Thyroid gland (tissue), 4 donors: Measurements from ENCODE around the gene KRT6C. TPM values are rescaled to one million over a fixed set of nuclear protein-coding genes. Genes with fewer than 3 reads are reported as not detected.

Experiments used
- DNase-seq, 2 donors: peaks; one replicate each; pipeline ENCODE4 v3.0.0-alpha.2; 2019
- H3K27ac ChIP-seq, 3 donors: fragments of 200-600 bp; sonication (generic); 1 replicate in 2 of 3; 2 replicates in 1 of 3; pipeline ENCODE4 v1.5.1; 2016 to 2019; ENCODE audit warnings: mild to moderate bottlenecking in 1 of 3, moderate library complexity in 1 of 3
- H3K27me3 ChIP-seq: fragments of 200-600 bp; sonication (generic); one replicate; pipeline ENCODE4 v1.5.1; 2019
- H3K36me3 ChIP-seq, 2 donors: fragments of 200-600 bp; sonication (generic); one replicate each; pipeline ENCODE4 v1.5.1; 2016 to 2019
- H3K4me1 ChIP-seq, 2 donors: fragments of 200-600 bp; sonication (generic); one replicate each; pipeline ENCODE4 v1.5.1; 2017 to 2019
- H3K4me3 ChIP-seq, 3 donors: fragments of 200-600 bp; sonication (generic); replicated peaks in 1 of 3; 1 replicate in 2 of 3; 2 replicates in 1 of 3; pipeline ENCODE4 v1.5.1; 2016; ENCODE audit warnings: mild to moderate bottlenecking in 1 of 3
- H3K9me3 ChIP-seq: fragments of 200-600 bp; sonication (generic); one replicate; pipeline ENCODE4 v1.5.1; 2017
- POLR2A ChIP-seq, 2 donors: fragments of 450-650 bp; IDR thresholded peaks; one replicate each; pipeline ENCODE4 v1.6.1; 2017; ENCODE audit warnings: antibody characterized with exemption in 2 of 2, mild to moderate bottlenecking in 2 of 2, moderate library complexity in 1 of 2
- WGBS, 2 donors: methylation state at CpG; one replicate each; pipeline ENCODE4 v1.1.5; 2017; 5-methylcytosine and 5-hydroxymethylcytosine counted together
- intact Hi-C: fragments of 100-400 bp; cut with DNase I; formaldehyde crosslinking; loops from one replicate; pipeline ENCODE4 v1.15.1; 2023
- total RNA-seq, 4 donors: library from RNA; depleted of rRNA; stranded (reverse); fragments of >200 nt; gene quantifications; one replicate each; pipeline ENCODE4 v1.2.3, GENCODE V29; 2016
- TF ChIP-seq, protein P1 (sequence below), 6 experiments: fragments of 200-600 bp in 3 of 6; fragments of 450-650 bp in 3 of 6; sonication (generic) in 3 of 6; IDR thresholded peaks; one replicate each; pipeline ENCODE4 v1.5.1; 2016 to 2019; ENCODE audit warnings: antibody characterized with exemption in 6 of 6, mild to moderate bottlenecking in 2 of 6, inconsistent platforms in 1 of 6, moderate library complexity in 1 of 6

The KRT6C gene
- total RNA-seq, 4 donors from 2014 or later = not detected

- intact Hi-C loops = no loop called here
- no peak for TF ChIP-seq POLR2A (IDR thresholded peaks at IDR 0.05)
- TF ChIP-seq, protein P1, sequence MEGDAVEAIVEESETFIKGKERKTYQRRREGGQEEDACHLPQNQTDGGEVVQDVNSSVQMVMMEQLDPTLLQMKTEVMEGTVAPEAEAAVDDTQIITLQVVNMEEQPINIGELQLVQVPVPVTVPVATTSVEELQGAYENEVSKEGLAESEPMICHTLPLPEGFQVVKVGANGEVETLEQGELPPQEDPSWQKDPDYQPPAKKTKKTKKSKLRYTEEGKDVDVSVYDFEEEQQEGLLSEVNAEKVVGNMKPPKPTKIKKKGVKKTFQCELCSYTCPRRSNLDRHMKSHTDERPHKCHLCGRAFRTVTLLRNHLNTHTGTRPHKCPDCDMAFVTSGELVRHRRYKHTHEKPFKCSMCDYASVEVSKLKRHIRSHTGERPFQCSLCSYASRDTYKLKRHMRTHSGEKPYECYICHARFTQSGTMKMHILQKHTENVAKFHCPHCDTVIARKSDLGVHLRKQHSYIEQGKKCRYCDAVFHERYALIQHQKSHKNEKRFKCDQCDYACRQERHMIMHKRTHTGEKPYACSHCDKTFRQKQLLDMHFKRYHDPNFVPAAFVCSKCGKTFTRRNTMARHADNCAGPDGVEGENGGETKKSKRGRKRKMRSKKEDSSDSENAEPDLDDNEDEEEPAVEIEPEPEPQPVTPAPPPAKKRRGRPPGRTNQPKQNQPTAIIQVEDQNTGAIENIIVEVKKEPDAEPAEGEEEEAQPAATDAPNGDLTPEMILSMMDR (IDR thresholded peaks at IDR 0.05) = no peak
- H3K4me1 ChIP-seq = peaks cover 0 to 6% of the 10 kb centered on the region in 2 donors
- no peaks in the 10 kb centered on the region for H3K27me3 ChIP-seq
- no peak for DNase-seq
- no peaks in the 10 kb centered on the region for H3K9me3 ChIP-seq
- 89 to 97% methylated on average over 13 to 14 of the region's 14 CpGs for WGBS, 2 donors
- no peaks in the 10 kb centered on the region for H3K36me3 ChIP-seq
- no peak overlapping the region for H3K4me3 ChIP-seq
- no peak overlapping the region for H3K27ac ChIP-seq
Observed at GRCh38 chr12:52517005-52517835, 43.6 kb upstream of the KRT6C start.

- no peaks in the 10 kb centered on the region for H3K36me3 ChIP-seq
- no peaks in the 10 kb centered on the region for H3K27me3 ChIP-seq
- 88 to 89% methylated on average over 15 of the region's 15 CpGs for WGBS, 2 donors
- H3K9me3 ChIP-seq = no peaks in the 10 kb centered on the region
- no peak overlapping the region for H3K4me3 ChIP-seq
- no peak overlapping the region for H3K27ac ChIP-seq
- H3K4me1 ChIP-seq = no peaks in the 10 kb centered on the region
- DNase-seq = no peak
- intact Hi-C loops = no loop called here
- TF ChIP-seq POLR2A (IDR thresholded peaks at IDR 0.05) = no peak
- TF ChIP-seq, protein P1 (IDR thresholded peaks at IDR 0.05) = no peak
Observed at GRCh38 chr12:52515927-52516831, 42.6 kb upstream of the KRT6C start.

DNA sequence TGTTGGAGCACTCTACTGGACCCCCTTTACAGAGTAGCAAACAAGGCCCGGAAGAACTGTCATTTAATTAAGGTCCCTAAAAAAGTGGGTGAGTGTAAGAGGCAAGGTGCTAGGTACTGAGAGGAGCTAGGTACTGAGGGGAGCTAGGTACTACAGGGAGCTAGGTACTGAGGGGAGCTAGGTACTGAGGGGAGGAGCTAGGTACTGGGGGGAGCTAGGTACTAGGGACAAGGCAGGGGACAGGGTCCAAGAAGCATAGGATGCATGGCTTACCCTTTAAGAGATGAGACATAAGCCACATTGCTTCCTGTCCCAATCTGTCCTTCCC is 41.7 kb upstream of the KRT6C start:
- 100% methylated on average over 1 of the region's 1 CpG for WGBS, 2 donors
- Histone ChIP-seq H3K9me3 (no peaks in the 10 kb centered on the region), H3K36me3 (no peaks in the 10 kb centered on the region), H3K4me1 (no peaks in the 10 kb centered on the region), H3K27me3 (no peaks in the 10 kb centered on the region), H3K27ac (no peak overlapping the region), H3K4me3 (no peak overlapping the region)
- TF ChIP-seq, protein P1 (IDR thresholded peaks at IDR 0.05) = no peak
- no peak for TF ChIP-seq POLR2A (IDR thresholded peaks at IDR 0.05)
- no peak for DNase-seq
- intact Hi-C loops = no loop called here

DNA sequence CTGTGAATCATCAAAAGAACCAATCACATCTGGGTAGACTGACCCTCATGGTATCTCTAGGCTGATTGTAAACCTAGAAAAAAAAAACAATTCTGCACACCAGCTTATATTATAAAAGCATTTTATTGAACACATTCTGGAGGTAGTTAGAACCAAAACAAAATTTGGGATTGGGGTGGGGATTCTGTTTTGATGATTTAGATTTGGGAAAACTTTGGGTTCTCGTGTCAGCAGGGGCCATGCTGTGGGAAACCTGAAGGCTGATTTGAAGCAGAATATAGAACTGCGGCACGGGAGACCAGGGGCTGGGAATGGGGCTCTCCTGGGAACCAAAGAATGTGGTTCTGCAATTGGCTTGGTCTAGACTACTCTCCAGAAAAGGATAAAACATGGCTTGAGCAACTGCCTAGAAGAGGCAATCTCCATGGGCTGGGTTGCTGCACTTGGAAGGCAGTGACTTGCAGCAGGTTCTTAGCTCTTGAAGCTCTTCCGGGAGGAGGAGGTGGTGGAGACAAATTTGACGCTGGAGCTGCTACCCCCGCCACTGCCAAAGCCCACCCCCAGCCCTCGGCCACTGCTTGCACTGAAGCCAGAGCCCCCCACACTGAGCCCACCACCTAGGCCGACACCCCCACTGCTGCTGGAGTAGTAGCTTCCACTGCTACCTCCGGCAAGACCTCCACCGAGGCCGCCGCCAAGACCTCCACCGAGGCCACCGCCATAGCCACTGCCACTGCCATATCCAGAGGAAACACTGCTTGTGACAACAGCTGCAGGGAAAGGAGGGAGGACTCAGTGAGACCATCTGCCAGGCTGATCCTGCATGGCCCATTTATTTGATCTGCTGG is 41.1 kb upstream of the KRT6C start:
- intact Hi-C loops = no loop called here
- WGBS, 2 donors = 82 to 92% methylated on average over 7 to 14 of the region's 14 CpGs
- Histone ChIP-seq H3K4me3 (no peak overlapping the region), H3K36me3 (no peaks in the 10 kb centered on the region), H3K27ac (no peak overlapping the region), H3K9me3 (no peaks in the 10 kb centered on the region), H3K27me3 (no peaks in the 10 kb centered on the region), H3K4me1 (no peaks in the 10 kb centered on the region)
- no peak for DNase-seq
- TF ChIP-seq, protein P1 (IDR thresholded peaks at IDR 0.05) = no peak
- no peak for TF ChIP-seq POLR2A (IDR thresholded peaks at IDR 0.05)
